Spinal cord (tissue), 10 donors: ENCODE data around the gene ERCC6L2. TPM values are rescaled to one million over a fixed set of nuclear protein-coding genes. Genes with fewer than 3 reads are reported as not detected.

ENCODE experiments used
- DNase-seq, 6 donors: peaks; one replicate each; pipeline versions ENCODE4 v3.0.0 to v3.0.0-alpha.2; 2013 to 2015; ENCODE audit warnings: low spot score in 6 of 6, low read depth in 4 of 6
- H3K27ac ChIP-seq: one replicate; pipeline ENCODE4 v1.5.1; 2013; ENCODE audit warnings: low read depth, low read length, control low read depth
- H3K27me3 ChIP-seq: one replicate; pipeline ENCODE4 v1.6.1; 2013; ENCODE audit warnings: low read length; ENCODE audit not compliant: control insufficient read depth, insufficient read depth
- H3K36me3 ChIP-seq: one replicate; pipeline ENCODE4 v1.6.1; 2013; ENCODE audit warnings: low read length; ENCODE audit not compliant: control insufficient read depth, insufficient read depth
- H3K4me1 ChIP-seq: one replicate; pipeline ENCODE4 v1.6.1; 2013; ENCODE audit warnings: low read length; ENCODE audit not compliant: control insufficient read depth, insufficient read depth
- H3K4me3 ChIP-seq: one replicate; pipeline ENCODE4 v1.5.1; 2013; ENCODE audit warnings: low read depth, low read length, control low read depth
- H3K9me3 ChIP-seq: one replicate; pipeline ENCODE4 v1.6.1; 2013; ENCODE audit warnings: low read length; ENCODE audit not compliant: control insufficient read depth, insufficient read depth
- WGBS: methylation state at CpG from one replicate; pipeline ENCODE4 v1.1.5; 2013; ENCODE audit warnings: missing lambda C conversion rate; ENCODE audit not compliant: insufficient coverage; 5-methylcytosine and 5-hydroxymethylcytosine counted together
- long read RNA-seq, 4 donors: transcript quantifications; one replicate each; lab custom pipeline, GENCODE V29; 2026
- polyA plus RNA-seq, 2 donors: library from polyadenylated mRNA; unstranded; fragments of 120-200 nt; gene quantifications; one replicate each; pipeline ENCODE4 v1.2.1, GENCODE V29; 2013; ENCODE audit not compliant: insufficient read length in 2 of 2
- total RNA-seq, 2 donors: library from RNA; depleted of rRNA in 1 of 2; stranded (reverse); fragments of 120-200 nt in 1 of 2; fragments of >200 nt in 1 of 2; gene quantifications; one replicate each; pipeline versions ENCODE4 v1.2.3 to v1.2.4, GENCODE V29; 2013 to 2014
- donor health status: healthy.

ERCC6L2 gene
- 100 to 1,000 TPM; 128 to 137 TPM for total RNA-seq
- polyA plus RNA-seq = 10 to 100 TPM; 19.6 to 36.8 TPM
- long read RNA-seq, donor 1, partial matches to known transcripts = 10 of 12 reads
- long read RNA-seq, donor 1, other reads (novel, unspliced or antisense) = 0 of 12 reads
- long read RNA-seq, donor 2 = 0 reads
- long read RNA-seq, donor 3 = 0 reads
- long read RNA-seq, donor 4, partial matches to known transcripts = 0 of 2 reads
- long read RNA-seq, donor 4, other reads (novel, unspliced or antisense) = 0 of 2 reads

DNA sequence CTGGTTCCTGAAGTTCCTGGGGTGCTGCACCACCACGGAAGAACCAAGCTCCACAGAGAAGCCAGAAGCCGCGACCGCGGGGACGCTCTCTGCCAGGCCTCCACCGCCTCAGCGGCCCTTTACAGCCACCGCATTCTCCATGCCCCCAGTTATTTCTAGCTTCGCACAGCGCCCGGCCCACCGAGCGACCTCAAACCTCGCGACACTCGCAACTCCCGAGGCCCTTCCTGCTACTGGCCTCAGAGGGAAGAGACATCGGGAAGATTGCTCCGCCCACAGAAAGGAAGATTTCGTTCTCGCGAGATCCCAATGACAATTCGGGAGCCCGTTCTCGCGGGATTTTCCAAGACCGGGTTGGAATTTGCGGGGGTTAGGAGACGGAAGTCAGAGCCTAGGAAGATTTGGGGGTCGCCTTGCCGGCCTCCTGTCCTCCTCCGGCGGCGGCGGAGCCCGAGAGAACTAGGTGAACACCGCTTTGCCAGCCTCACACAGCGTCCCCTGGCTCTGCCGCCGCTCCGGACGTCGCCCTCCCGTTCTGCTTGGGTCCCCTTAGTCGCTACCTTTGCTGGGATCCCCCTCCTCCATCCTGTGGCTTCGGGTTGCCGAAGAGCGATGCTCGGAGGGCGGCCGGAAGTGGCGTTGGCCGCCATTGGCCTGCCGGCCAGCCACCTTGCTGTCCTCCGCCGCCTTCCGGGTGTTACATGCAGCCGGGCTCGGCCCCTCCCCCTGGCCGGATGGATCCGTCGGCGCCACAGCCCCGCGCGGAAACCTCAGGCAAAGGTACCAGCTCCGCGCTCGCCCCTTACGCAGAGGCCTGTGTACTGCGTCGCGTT, at the start of gene ERCC6L2:
ERCC6L2 (plus strand) TSS at position 387 of the 833 bp plus-strand sequence; CDS start at position 735, 348 bp downstream.
- H3K36me3 ChIP-seq = peaks cover 2% of the 10 kb centered on the region
- WGBS = 0% methylated on average over 74 of the region's 74 CpGs
- H3K4me3 ChIP-seq = no peak within 1 kb of the TSS
- H3K27me3 ChIP-seq = no peaks in the 10 kb centered on the region
- H3K27ac ChIP-seq = peak within 1 kb of the TSS; percentile 100
- no peaks in the 10 kb centered on the region for H3K9me3 ChIP-seq
- peak; percentile 98 to 100 (median 99) for DNase-seq
- peaks cover 13% of the 10 kb centered on the region for H3K4me1 ChIP-seq

- H3K27ac ChIP-seq = no peak overlapping the region
- WGBS = 81% methylated on average over 6 of the region's 8 CpGs
- H3K27me3 ChIP-seq = no peaks in the 10 kb centered on the region
- H3K9me3 ChIP-seq = no peaks in the 10 kb centered on the region
- DNase-seq = no peak
- H3K4me3 ChIP-seq = no peak overlapping the region
- H3K4me1 ChIP-seq = no peaks in the 10 kb centered on the region
- H3K36me3 ChIP-seq = no peaks in the 10 kb centered on the region
These were observed 49.2 kb upstream of the ERCC6L2 start for GRCh38 chr9:95826183-95826838.

DNA sequence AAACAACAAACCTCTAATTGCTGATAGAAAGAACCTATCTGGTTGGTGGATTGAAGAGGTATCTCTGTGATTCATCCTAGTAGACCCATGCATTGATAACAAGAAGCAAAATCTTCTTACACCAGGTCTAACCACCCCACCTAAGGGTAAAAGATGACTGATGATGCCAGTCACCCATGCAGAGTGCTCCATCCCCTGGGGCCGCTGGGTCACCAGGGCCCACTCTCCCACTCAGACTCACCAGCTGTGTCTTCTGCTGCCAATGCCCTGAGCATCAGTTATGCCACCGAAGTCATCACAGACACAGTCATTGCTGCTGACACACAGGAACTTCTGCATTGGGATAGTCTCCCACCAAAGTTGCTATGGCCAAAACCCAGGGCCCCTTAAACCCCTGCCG, 44.7 kb upstream of the ERCC6L2 start:
- Histone ChIP-seq H3K27me3 (no peaks in the 10 kb centered on the region), H3K9me3 (no peaks in the 10 kb centered on the region), H3K36me3 (no peaks in the 10 kb centered on the region), H3K4me3 (no peak overlapping the region), H3K4me1 (peaks cover 6% of the 10 kb centered on the region), H3K27ac (no peak overlapping the region)
- DNase-seq = no peak
- WGBS = 95% methylated on average over 3 of the region's 3 CpGs

DNA sequence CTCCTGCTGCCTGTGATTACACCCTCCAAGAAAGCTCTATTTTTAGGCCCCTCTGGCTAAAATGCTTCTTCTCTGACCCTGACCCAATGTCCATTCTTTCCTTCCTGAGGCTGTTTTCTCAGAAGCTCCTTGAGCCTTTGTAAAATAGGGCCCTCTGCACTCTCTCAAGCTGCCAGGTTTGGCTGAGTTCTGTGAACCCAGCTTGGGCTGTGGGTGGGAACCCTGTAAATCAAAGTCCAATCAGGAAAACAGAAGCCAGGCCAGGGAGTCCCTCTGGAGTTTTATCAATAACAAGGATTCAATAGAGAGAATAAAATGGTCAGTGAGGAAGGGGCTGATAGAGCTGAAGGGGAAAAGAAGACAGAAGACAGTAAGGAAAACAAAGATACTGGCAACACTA, 43.7 kb upstream of the ERCC6L2 start:
- H3K4me1 ChIP-seq = peaks cover 6% of the 10 kb centered on the region
- no peaks in the 10 kb centered on the region for H3K27me3 ChIP-seq
- no peak for DNase-seq
- no peak overlapping the region for H3K27ac ChIP-seq
- no peaks in the 10 kb centered on the region for H3K36me3 ChIP-seq
- no peaks in the 10 kb centered on the region for H3K9me3 ChIP-seq
- H3K4me3 ChIP-seq = no peak overlapping the region

- 94% methylated on average over 2 of the region's 6 CpGs for WGBS
These were observed 41.8 kb upstream of the ERCC6L2 start for GRCh38 chr9:95833546-95834178.

DNA sequence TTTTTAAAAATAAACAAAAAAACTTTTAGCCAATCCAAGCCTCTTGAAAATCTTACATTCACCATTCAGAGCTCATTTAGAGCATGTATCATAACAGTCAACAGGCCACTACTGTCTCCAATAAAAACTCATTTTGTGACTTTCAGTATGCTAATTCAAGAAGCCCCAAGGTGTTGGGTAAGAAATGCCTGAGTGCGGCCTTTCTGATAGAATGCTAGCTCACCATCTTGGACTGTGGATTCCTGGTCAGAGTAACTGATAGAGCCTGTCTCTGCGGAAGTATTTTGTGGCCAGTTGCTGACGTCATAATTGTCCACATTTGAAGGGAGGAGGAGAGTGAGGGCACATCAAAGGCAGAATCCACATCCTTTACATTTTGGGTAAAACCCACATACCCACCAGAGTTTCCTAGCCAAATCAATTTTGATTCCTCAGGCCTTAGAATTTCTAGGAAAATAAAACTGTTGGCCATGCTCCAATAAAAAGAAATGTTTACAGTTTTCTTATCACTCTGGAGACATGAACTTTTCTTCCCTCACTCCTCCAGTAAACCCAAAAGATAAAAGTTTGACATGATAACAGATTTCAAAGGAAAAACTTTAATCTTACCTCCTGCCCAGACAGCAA, 41.1 kb upstream of the ERCC6L2 start:
- DNase-seq = no peak
- Histone ChIP-seq H3K27me3 (no peaks in the 10 kb centered on the region), H3K36me3 (no peaks in the 10 kb centered on the region), H3K27ac (no peak overlapping the region), H3K4me1 (peaks cover 6% of the 10 kb centered on the region), H3K9me3 (no peaks in the 10 kb centered on the region), H3K4me3 (no peak overlapping the region)
- WGBS = 100% methylated on average over 1 of the region's 3 CpGs

More at GRCh38 chr9:95833546-95834178, 41.8 kb upstream of the ERCC6L2 start:
- Histone ChIP-seq H3K36me3 (no peaks in the 10 kb centered on the region), H3K4me1 (peaks cover 6% of the 10 kb centered on the region), H3K27ac (no peak overlapping the region), H3K4me3 (no peak overlapping the region), H3K9me3 (no peaks in the 10 kb centered on the region), H3K27me3 (no peaks in the 10 kb centered on the region)
- DNase-seq = no peak

DNA sequence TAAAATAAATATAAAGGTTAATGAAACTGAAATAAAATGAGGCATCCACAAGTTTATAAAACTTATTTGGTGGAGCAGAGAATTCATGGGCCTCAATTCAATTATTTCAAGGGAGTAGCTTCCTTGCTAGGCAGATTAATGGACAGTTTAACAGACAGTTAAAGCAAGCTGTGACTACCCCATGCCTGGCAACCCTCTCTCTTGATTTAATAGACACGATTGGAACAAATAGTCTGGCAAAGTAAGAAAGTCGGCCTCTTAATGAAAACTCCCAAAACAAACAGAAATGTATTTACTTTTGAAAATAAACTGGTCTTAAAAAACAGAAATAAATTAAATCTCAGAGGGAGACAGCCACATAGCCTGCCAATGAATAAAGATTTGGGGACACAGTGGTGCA, 40.1 kb upstream of the ERCC6L2 start:
- Histone ChIP-seq H3K36me3 (no peaks in the 10 kb centered on the region), H3K27ac (no peak overlapping the region), H3K4me3 (no peak overlapping the region), H3K27me3 (no peaks in the 10 kb centered on the region), H3K4me1 (peaks cover 6% of the 10 kb centered on the region), H3K9me3 (no peaks in the 10 kb centered on the region)
- peak in 2 of 6 donors; percentile 14 to 54 for DNase-seq
- no CpG with 5 or more reads among the region's 2 CpGs for WGBS

- Histone ChIP-seq H3K9me3 (no peaks in the 10 kb centered on the region), H3K4me3 (no peak overlapping the region), H3K36me3 (no peaks in the 10 kb centered on the region), H3K4me1 (peaks cover 6% of the 10 kb centered on the region), H3K27me3 (no peaks in the 10 kb centered on the region), H3K27ac (no peak overlapping the region)
- WGBS = no CpG with 5 or more reads among the region's 1 CpG
- no peak for DNase-seq
These were observed 39.4 kb upstream of the ERCC6L2 start for GRCh38 chr9:95836072-95836471.

- WGBS = 100% methylated on average over 2 of the region's 3 CpGs
- no peaks in the 10 kb centered on the region for H3K36me3 ChIP-seq
- no peaks in the 10 kb centered on the region for H3K4me1 ChIP-seq
- H3K4me3 ChIP-seq = no peak overlapping the region
- H3K27ac ChIP-seq = no peak overlapping the region
- no peaks in the 10 kb centered on the region for H3K27me3 ChIP-seq
- H3K9me3 ChIP-seq = no peaks in the 10 kb centered on the region
- DNase-seq = no peak
These were observed 36.5 kb upstream of the ERCC6L2 start for GRCh38 chr9:95839012-95839411.
